GM06990 (cell line): ENCODE data around the gene COX8A.
A peak's percentile ranks its signal among the peaks of the same experiment; 100 is the strongest.
"Not testable (repeated sequence)": the region's sequence is repeated elsewhere in the genome, so short reads cannot be mapped to it uniquely, and the experiment has no call there.

Source experiments
- DNase-seq: peaks from one replicate; pipeline ENCODE4 v3.0.0-alpha.2; 2011; ENCODE audit not compliant: insufficient read length; ENCODE audit errors: extremely low read depth
- H3K27me3 ChIP-seq: replicated peaks from 2 replicates; pipeline ENCODE4 v1.6.0; 2011; ENCODE audit warnings: low read length; ENCODE audit not compliant: control insufficient read depth, insufficient read depth
- H3K36me3 ChIP-seq: 2 replicates; pipeline ENCODE4 v1.5.1; 2011; ENCODE audit warnings: low read length; ENCODE audit not compliant: control insufficient read depth, insufficient read depth
- H3K4me3 ChIP-seq: replicated peaks from 2 replicates; pipeline ENCODE4 v1.5.1; 2011; ENCODE audit warnings: low read depth, mild to moderate bottlenecking, control low read depth, low read length
- CTCF ChIP-seq: IDR thresholded peaks from 2 replicates; pipeline ENCODE4 v1.5.1; 2011; ENCODE audit warnings: low read length, control low read depth, mild to moderate bottlenecking, inconsistent platforms; ENCODE audit not compliant: insufficient read depth, poor library complexity, severe bottlenecking

The COX8A gene

GRCh38 chr11:63958008-63958407 is 16.4 kb upstream of the COX8A start:
- no peak for TF ChIP-seq CTCF
- Histone ChIP-seq H3K4me3 (no peak overlapping the region), H3K36me3 (peaks cover 18% of the 10 kb centered on the region), H3K27me3 (no peaks in the 10 kb centered on the region)
- DNase-seq = no peak

DNA sequence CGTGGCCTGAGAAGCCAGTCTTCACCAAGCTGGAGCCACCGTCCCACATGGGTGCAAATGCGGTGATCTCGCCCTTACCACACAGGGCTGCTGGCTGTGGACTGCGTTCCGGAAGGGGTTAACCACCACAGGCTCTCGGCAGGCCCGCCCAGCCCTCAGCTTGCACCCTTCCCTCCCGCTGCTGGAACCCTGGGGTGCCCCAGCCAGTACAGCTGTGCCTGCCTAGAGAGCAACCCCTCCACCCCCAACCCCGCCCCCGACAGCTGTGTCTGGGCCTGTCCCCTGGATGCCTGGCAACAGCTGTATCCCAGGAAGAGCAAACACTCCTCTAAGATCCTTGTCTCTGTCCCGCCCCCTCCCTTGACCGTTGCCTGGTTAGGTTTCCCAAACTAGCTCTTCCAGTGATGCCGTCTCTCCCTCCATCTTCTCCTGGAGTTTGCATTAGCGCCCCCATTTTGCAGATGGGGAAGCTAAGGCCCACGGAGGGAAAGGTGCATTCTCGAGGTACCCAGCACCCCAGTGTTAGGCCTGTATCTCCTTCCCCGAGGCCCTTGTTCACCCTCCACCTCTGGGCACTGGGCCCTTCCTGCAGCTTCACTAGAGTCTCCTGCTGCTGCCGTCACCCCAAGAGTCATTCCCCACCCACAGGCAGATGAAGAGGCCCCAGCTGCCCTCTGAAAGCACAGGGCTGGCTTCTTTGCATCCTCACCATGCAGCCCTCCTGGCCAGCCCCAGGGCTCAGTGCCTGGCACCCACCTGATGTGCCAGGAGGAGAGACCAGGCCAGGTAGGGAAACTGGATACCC is 12.6 kb upstream of the COX8A start:
- no peak for TF ChIP-seq CTCF
- Histone ChIP-seq H3K27me3 (no peaks in the 10 kb centered on the region), H3K36me3 (peaks cover 2% of the 10 kb centered on the region), H3K4me3 (no peak overlapping the region)
- DNase-seq = no peak

- not testable (repeated sequence) for H3K36me3 ChIP-seq, H3K27me3 ChIP-seq, DNase-seq, H3K4me3 ChIP-seq
These were observed 10.5 kb upstream of the COX8A start for GRCh38 chr11:63963895-63964294.

DNA sequence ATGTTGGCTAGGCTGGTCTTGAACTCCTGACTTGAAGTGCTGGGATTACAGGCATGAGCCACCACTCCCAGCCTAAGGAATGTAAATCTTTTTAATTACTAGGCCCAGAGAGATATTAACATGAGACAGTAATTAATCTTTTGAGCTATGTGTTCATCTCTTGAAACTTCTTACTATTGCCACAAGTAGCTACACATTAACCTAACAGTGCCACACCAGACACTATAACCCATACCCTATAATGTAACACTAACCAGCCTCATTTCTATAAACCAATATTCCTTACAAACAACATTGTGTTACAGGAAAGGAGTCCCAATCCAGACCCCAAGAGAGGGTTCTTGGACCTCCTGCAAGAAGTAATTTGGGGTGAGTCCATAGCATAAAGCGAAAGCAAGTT is 8.0 kb upstream of the COX8A start:
- no peak for DNase-seq
- H3K4me3 ChIP-seq = no peak overlapping the region
- H3K36me3 ChIP-seq = no peaks in the 10 kb centered on the region
- no peak for TF ChIP-seq CTCF
- no peaks in the 10 kb centered on the region for H3K27me3 ChIP-seq

GRCh38 chr11:63969461-63969860 is 5.0 kb upstream of the COX8A start:
- no peaks in the 10 kb centered on the region for H3K27me3 ChIP-seq
- TF ChIP-seq CTCF = no peak
- H3K4me3 ChIP-seq = no peak overlapping the region
- DNase-seq = no peak
- no peaks in the 10 kb centered on the region for H3K36me3 ChIP-seq

DNA sequence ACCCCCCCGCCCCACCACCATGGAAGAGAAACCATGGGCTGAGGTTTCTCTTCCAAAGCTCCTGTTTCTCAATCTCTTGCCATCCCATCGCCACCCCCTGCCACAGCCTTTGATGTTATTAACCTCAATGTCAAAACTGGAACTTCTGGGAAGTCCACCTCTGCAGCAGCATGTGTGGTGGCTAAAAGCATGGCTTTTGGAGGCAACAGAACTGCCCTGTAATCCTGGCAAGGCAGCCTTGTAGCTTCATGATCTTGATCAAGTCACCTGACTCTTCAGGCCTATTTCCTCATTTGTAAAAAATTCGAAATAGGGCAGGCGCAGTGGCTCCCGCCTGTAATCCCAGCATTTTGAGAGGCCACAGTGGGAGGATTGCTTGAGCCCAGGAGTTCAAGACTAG is 3.5 kb upstream of the COX8A start:
- H3K36me3 ChIP-seq = peaks cover 1% of the 10 kb centered on the region; the same call in 1 of the 2 replicates
- no peak overlapping the region for H3K4me3 ChIP-seq
- no peak for DNase-seq
- no peaks in the 10 kb centered on the region for H3K27me3 ChIP-seq
- TF ChIP-seq CTCF = no peak

- peak overlapping the region; percentile 99 for H3K4me3 ChIP-seq
- H3K36me3 ChIP-seq, DNase-seq, H3K27me3 ChIP-seq: not testable (repeated sequence)
These were observed 535 bp upstream of the COX8A start for GRCh38 chr11:63973912-63974258.
